ENCODE results near the gene IGFBP7. TPM values are rescaled to one million over a fixed set of nuclear protein-coding genes. Genes with fewer than 3 reads are reported as not detected.

The IGFBP7 gene
- total RNA-seq, 2 experiments from 2014 or later, result not detected

- Histone ChIP-seq H3K4me2 (ENCODE audit: low read length) (no peak overlapping the region), H3K36me3 (ENCODE audit: insufficient read depth, low read length) (no peaks in the 10 kb centered on the region), H3K79me2 (ENCODE audit: insufficient read depth, low read depth, low read length) (no peaks in the 10 kb centered on the region), H3K4me3 (ENCODE audit: low read depth, low read length, poor library complexity, severe bottlenecking) (no peak overlapping the region), H3K9me2 (ENCODE audit: insufficient read depth, low read length) (no peaks in the 10 kb centered on the region), H2AFZ (ENCODE audit: low read length) (no peak overlapping the region), H3K27ac (ENCODE audit: low read depth, low read length, poor library complexity, severe bottlenecking) (no peak overlapping the region), H4K20me1 (ENCODE audit: insufficient read depth, low read length) (no peaks in the 10 kb centered on the region), H3K4me1 (ENCODE audit: insufficient read depth, low read length, poor library complexity, severe bottlenecking) (no peaks in the 10 kb centered on the region), H3K9me3 (ENCODE audit: low read length) (no peaks in the 10 kb centered on the region)
- POLR2A ChIA-PET, result interaction anchor here (0.7 to 0.8 kb wide), 3 partner anchors 23 to 140 kb away, joined by 3 read pairs; no protein-coding TSS in a partner anchor
- DNase-seq (ENCODE audit: low spot score), result no peak
- no peak for TF ChIP-seq EZH2phosphoT487 (IDR thresholded peaks at IDR 0.05; ENCODE audit: borderline replicate concordance, low read depth, low read length)
- TF ChIP-seq, protein P1, sequence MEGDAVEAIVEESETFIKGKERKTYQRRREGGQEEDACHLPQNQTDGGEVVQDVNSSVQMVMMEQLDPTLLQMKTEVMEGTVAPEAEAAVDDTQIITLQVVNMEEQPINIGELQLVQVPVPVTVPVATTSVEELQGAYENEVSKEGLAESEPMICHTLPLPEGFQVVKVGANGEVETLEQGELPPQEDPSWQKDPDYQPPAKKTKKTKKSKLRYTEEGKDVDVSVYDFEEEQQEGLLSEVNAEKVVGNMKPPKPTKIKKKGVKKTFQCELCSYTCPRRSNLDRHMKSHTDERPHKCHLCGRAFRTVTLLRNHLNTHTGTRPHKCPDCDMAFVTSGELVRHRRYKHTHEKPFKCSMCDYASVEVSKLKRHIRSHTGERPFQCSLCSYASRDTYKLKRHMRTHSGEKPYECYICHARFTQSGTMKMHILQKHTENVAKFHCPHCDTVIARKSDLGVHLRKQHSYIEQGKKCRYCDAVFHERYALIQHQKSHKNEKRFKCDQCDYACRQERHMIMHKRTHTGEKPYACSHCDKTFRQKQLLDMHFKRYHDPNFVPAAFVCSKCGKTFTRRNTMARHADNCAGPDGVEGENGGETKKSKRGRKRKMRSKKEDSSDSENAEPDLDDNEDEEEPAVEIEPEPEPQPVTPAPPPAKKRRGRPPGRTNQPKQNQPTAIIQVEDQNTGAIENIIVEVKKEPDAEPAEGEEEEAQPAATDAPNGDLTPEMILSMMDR (conservative IDR thresholded peaks at IDR 0.05; ENCODE audit: low read length), result no peak
- CTCF ChIA-PET (ENCODE audit: unreplicated experiment), result no interaction called here
- no TSS peak for BruUV-seq (replicated peaks)
- intact Hi-C loops (cut with micrococcal nuclease; ENCODE audit: unreplicated experiment), result no loop called here
These were observed 16.0 kb downstream of the IGFBP7 start for GRCh38 chr4:57093845-57094831.

DNA sequence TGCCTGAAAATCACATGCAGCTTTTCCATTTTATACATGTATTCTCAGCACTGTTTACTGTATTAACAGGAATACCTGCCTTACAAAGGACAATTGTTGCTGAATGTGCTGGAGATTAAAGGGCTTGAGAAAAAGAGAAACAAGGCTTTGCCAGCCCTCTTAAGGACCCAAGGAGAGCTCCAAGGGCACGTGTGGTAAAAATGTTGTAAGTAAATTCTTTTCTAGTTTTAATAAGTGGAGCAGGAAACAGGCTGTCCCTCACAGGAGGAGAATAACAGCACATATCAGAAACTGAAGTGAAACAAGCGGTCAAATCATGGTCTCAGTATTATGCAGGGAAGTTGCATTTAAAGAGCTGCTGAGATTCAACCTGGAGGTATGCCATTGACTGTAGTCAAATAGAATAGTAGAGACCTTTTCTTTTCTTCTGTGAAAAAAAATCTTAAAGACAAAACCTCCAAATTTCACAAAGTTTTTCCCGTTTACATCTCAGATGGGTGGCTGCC lies 18.5 kb downstream of the IGFBP7 start:
- Histone ChIP-seq H3K4me3 (ENCODE audit: low read depth, low read length, poor library complexity, severe bottlenecking) (no peak overlapping the region), H4K20me1 (ENCODE audit: insufficient read depth, low read length) (no peaks in the 10 kb centered on the region), H3K9me2 (ENCODE audit: insufficient read depth, low read length) (no peaks in the 10 kb centered on the region), H3K27ac (ENCODE audit: low read depth, low read length, poor library complexity, severe bottlenecking) (no peak overlapping the region), H3K36me3 (ENCODE audit: insufficient read depth, low read length) (no peaks in the 10 kb centered on the region), H3K4me1 (ENCODE audit: insufficient read depth, low read length, poor library complexity, severe bottlenecking) (no peaks in the 10 kb centered on the region), H2AFZ (ENCODE audit: low read length) (no peak overlapping the region), H3K4me2 (ENCODE audit: low read length) (no peak overlapping the region), H3K9me3 (ENCODE audit: low read length) (no peaks in the 10 kb centered on the region), H3K79me2 (ENCODE audit: insufficient read depth, low read depth, low read length) (no peaks in the 10 kb centered on the region)
- ChIA-PET CTCF (ENCODE audit: unreplicated experiment) (no interaction called here), POLR2A (no interaction called here)
- no peak for DNase-seq (ENCODE audit: low spot score)
- intact Hi-C loops (cut with micrococcal nuclease; ENCODE audit: unreplicated experiment), result no loop called here
- no TSS peak for BruUV-seq (replicated peaks)
- no peak for TF ChIP-seq EZH2phosphoT487 (IDR thresholded peaks at IDR 0.05; ENCODE audit: borderline replicate concordance, low read depth, low read length)
- TF ChIP-seq, protein P1 (conservative IDR thresholded peaks at IDR 0.05; ENCODE audit: low read length), result no peak

DNA sequence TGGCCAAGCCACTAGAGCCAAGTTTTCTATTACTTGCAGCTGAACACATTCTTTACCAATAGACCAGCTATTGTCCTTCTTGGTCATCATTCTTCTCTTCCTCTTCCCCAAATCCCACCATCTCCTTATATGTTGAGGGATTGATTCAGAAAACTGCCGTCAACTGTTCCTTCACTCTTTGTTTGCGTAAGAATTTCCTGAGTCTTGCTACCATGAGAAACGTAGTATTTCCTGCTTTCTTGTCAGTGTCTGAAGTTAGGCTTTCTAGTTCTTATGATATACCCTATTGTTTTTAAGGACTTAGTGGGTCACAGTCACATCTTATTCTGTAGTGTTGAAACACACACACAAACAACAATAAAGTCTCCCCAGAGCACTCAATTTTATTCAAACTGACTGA lies 20.1 kb downstream of the IGFBP7 start:
- POLR2A ChIA-PET, result no interaction called here
- intact Hi-C loops (cut with micrococcal nuclease; ENCODE audit: unreplicated experiment), result no loop called here
- H3K4me2 ChIP-seq (ENCODE audit: low read length), result no peak overlapping the region
- CTCF ChIA-PET (ENCODE audit: unreplicated experiment), result no interaction called here
- no peak overlapping the region for H3K4me3 ChIP-seq (ENCODE audit: low read depth, low read length, poor library complexity, severe bottlenecking)
- H3K4me1 ChIP-seq (ENCODE audit: insufficient read depth, low read length, poor library complexity, severe bottlenecking), result no peaks in the 10 kb centered on the region
- no peaks in the 10 kb centered on the region for H3K36me3 ChIP-seq (ENCODE audit: insufficient read depth, low read length)
- no peaks in the 10 kb centered on the region for H3K9me3 ChIP-seq (ENCODE audit: low read length)
- H3K9me2 ChIP-seq (ENCODE audit: insufficient read depth, low read length), result no peaks in the 10 kb centered on the region
- H3K27ac ChIP-seq (ENCODE audit: low read depth, low read length, poor library complexity, severe bottlenecking), result no peak overlapping the region
- no peaks in the 10 kb centered on the region for H3K79me2 ChIP-seq (ENCODE audit: insufficient read depth, low read depth, low read length)
- DNase-seq (ENCODE audit: low spot score), result no peak
- TF ChIP-seq EZH2phosphoT487 (IDR thresholded peaks at IDR 0.05; ENCODE audit: borderline replicate concordance, low read depth, low read length), result no peak
- TF ChIP-seq, protein P1 (conservative IDR thresholded peaks at IDR 0.05; ENCODE audit: low read length), result no peak
- BruUV-seq (replicated peaks), result no TSS peak
- H2AFZ ChIP-seq (ENCODE audit: low read length), result no peak overlapping the region
- H4K20me1 ChIP-seq (ENCODE audit: insufficient read depth, low read length), result no peaks in the 10 kb centered on the region
